GM12891 (cell line): ENCODE measurements around the gene SLFN11.

Experiments used
- PAX5 ChIP-seq: IDR thresholded peaks from 2 replicates; pipeline ENCODE4 v1.6.1; 2011; ENCODE audit warnings: low read length, moderate library complexity, mild to moderate bottlenecking; ENCODE audit not compliant: insufficient read depth, severe bottlenecking
- POLR2A ChIP-seq: IDR thresholded peaks from 2 replicates; pipeline ENCODE4 v1.6.1; 2011; ENCODE audit warnings: low read depth, low read length, control low read depth
- POLR2AphosphoS5 ChIP-seq: IDR thresholded peaks from 2 replicates; pipeline ENCODE4 v1.6.1; 2011; ENCODE audit warnings: low read depth, low read length, control low read depth
- POU2F2 ChIP-seq: IDR thresholded peaks from 2 replicates; pipeline ENCODE4 v1.6.1; 2011; ENCODE audit warnings: low read depth, mild to moderate bottlenecking, control low read depth, low read length, moderate library complexity
- SPI1 ChIP-seq: IDR thresholded peaks from 2 replicates; pipeline ENCODE4 v1.6.1; 2011; ENCODE audit warnings: low read depth, low read length, control low read depth
- TAF1 ChIP-seq: IDR thresholded peaks from 2 replicates; pipeline ENCODE4 v1.6.1; 2011; ENCODE audit warnings: low read depth, low read length, control low read depth

- TF ChIP-seq POLR2A (no peak), TAF1 (no peak), POLR2AphosphoS5 (no peak), SPI1 (no peak), PAX5 (no peak), POU2F2 (no peak)
These were observed 43.2 kb upstream of the SLFN11 start for GRCh38 chr17:35416659-35417058.
